Keratinocyte (primary cell): Measurements from ENCODE around the gene PRM2. TPM values are rescaled to one million over a fixed set of nuclear protein-coding genes. Genes with fewer than 3 reads are reported as not detected.

Experiments used
- DNase-seq: peaks from one replicate; pipeline ENCODE4 v3.0.0-alpha.2; 2011; ENCODE audit warnings: low read depth, missing footprints, low spot score
- FAIRE-seq: peaks from 2 replicates; lab custom pipeline; 2011; peaks lifted over from hg19 to GRCh38; lab: Jason Lieb, UNC
- H2AFZ ChIP-seq: 2 replicates; pipeline ENCODE4 v1.6.0; 2012; ENCODE audit warnings: low read length, control low read depth, inconsistent platforms; ENCODE audit not compliant: control insufficient read depth
- H3K27ac ChIP-seq: 2 replicates; pipeline ENCODE4 v1.5.1; 2011; ENCODE audit warnings: low read length; ENCODE audit not compliant: control insufficient read depth, insufficient read depth
- H3K27me3 ChIP-seq: 3 replicates; pipeline ENCODE4 v1.6.0; 2011; ENCODE audit warnings: low read length; ENCODE audit not compliant: control insufficient read depth, insufficient read depth; ENCODE audit errors: extremely low read depth
- H3K36me3 ChIP-seq, 2 experiments: 2 replicates in 1 of 2; 3 replicates in 1 of 2; pipeline ENCODE4 v1.5.1; 2011; ENCODE audit warnings: low read length in 2 of 2, mild to moderate bottlenecking in 1 of 2; ENCODE audit not compliant: control insufficient read depth in 2 of 2, insufficient read depth in 2 of 2; ENCODE audit errors: extremely low read depth in 1 of 2
- H3K4me1 ChIP-seq: 3 replicates; pipeline ENCODE4 v1.5.1; 2011; ENCODE audit warnings: low read length; ENCODE audit not compliant: control insufficient read depth, insufficient read depth; ENCODE audit errors: extremely low read depth
- H3K4me2 ChIP-seq: 3 replicates; pipeline ENCODE4 v1.6.0; 2011; ENCODE audit warnings: low read depth, low read length; ENCODE audit not compliant: control insufficient read depth, insufficient read depth; ENCODE audit errors: extremely low read depth
- H3K4me3 ChIP-seq, 3 experiments: fragments of 200-600 bp in 1 of 3; sonication (generic) in 1 of 3; 2 replicates in 2 of 3; 3 replicates in 1 of 3; pipeline ENCODE4 v1.5.1; 2011 to 2016; ENCODE audit warnings: low read length in 3 of 3, mild to moderate bottlenecking in 3 of 3, control low read depth in 2 of 3, inconsistent platforms in 1 of 3, low read depth in 1 of 3, mixed read lengths in 1 of 3, mixed run types in 1 of 3, moderate library complexity in 1 of 3; ENCODE audit not compliant: control insufficient read depth in 2 of 3, insufficient read depth in 2 of 3; ENCODE audit errors: extremely low read depth in 1 of 3
- H3K79me2 ChIP-seq: 2 replicates; pipeline ENCODE4 v1.6.0; 2012; ENCODE audit warnings: low read length; ENCODE audit not compliant: control insufficient read depth, insufficient read depth
- H3K9ac ChIP-seq: 3 replicates; pipeline ENCODE4 v1.6.0; 2011; ENCODE audit warnings: low read length; ENCODE audit not compliant: control insufficient read depth, insufficient read depth; ENCODE audit errors: extremely low read depth
- H3K9me1 ChIP-seq: 3 replicates; pipeline ENCODE4 v1.6.0; 2011; ENCODE audit warnings: low read length; ENCODE audit not compliant: control insufficient read depth, insufficient read depth; ENCODE audit errors: extremely low read depth
- H3K9me3 ChIP-seq: 2 replicates; pipeline ENCODE4 v1.5.1; 2012; ENCODE audit warnings: low read depth, low read length; ENCODE audit not compliant: control insufficient read depth
- H4K20me1 ChIP-seq: 3 replicates; pipeline ENCODE4 v1.6.0; 2011; ENCODE audit warnings: low read length; ENCODE audit not compliant: control insufficient read depth, insufficient read depth; ENCODE audit errors: extremely low read depth
- EZH2 ChIP-seq: IDR thresholded peaks from one replicate; pipeline ENCODE4 v1.6.1; 2012; ENCODE audit warnings: inconsistent platforms, mild to moderate bottlenecking, low read length, moderate library complexity
- dilution Hi-C: fragments of 300-500 bp; cut with MboI; formaldehyde crosslinking; loops from one replicate; pipeline ENCODE4 v1.7.0; 2020; ENCODE audit warnings: low sequenced_read_pairs; ENCODE audit not compliant: extremely low pct_ligation_motif_present
- polyA plus RNA-seq, 5 experiments: library from polyadenylated mRNA; depleted of rRNA in 3 of 5; stranded (reverse) in 3 of 5; stranded (forward) in 1 of 5; unstranded in 1 of 5; fragments of >200 nt; gene quantifications; 1 replicate in 1 of 5; 2 replicates in 3 of 5; 3 replicates in 1 of 5; pipeline versions ENCODE4 v1.2.1 to v1.2.3, GENCODE V29; 2011 to 2012; ENCODE audit warnings: missing spikeins in 2 of 5, low read depth in 1 of 5, low replicate concordance in 1 of 5
- TF ChIP-seq, protein P1 (sequence below), 3 experiments: IDR thresholded peaks in 1 of 3; conservative IDR thresholded peaks in 1 of 3; optimal IDR thresholded peaks in 1 of 3; 2 replicates in 2 of 3; 3 replicates in 1 of 3; pipeline versions ENCODE3 to v1.5.1; 2011; ENCODE audit warnings: low read length in 3 of 3, mild to moderate bottlenecking in 3 of 3, moderate library complexity in 2 of 3, control low read depth in 1 of 3, inconsistent platforms in 1 of 3; ENCODE audit not compliant: insufficient read depth in 2 of 3; ENCODE audit errors: extremely low read depth in 1 of 3

The PRM2 gene
- polyA plus RNA-seq, 1 donor (not counting 4 experiments of a cell fraction or from before 2014, with no cell fraction given) = not detected

DNA sequence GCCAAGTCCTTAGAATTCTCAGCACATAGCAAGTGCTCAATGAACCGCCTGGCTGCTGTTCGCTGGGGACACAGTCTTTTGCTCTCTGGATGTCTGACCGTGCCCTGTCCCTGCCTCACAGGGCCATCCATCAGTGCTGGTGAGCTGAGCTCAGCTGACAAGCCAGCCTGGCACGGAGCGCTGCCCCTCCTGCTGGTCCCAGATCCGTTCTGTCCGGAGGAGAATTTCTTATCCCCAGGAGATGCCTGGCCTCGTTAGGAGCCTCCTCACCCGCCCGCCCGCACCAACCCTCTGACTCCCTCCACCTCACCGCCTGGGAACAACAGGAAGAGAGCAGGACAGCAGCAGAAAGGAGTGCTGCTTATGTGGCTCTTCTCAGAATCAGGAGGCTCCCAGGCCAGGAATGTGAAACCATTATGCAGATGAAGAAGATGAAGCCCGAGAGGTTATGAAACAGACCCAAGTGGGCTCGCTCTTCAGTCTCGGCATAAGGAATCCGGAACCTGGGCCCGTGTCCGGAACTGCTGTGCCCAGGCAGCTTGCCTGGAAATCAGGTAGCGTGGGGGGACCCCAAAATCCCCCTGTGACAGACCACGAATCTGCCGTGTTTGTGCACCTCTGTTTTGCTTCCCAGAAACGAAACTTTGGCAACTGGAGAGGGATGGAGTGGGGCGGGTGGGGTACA is 40.2 kb upstream of the PRM2 start:
- TF ChIP-seq, protein P1, sequence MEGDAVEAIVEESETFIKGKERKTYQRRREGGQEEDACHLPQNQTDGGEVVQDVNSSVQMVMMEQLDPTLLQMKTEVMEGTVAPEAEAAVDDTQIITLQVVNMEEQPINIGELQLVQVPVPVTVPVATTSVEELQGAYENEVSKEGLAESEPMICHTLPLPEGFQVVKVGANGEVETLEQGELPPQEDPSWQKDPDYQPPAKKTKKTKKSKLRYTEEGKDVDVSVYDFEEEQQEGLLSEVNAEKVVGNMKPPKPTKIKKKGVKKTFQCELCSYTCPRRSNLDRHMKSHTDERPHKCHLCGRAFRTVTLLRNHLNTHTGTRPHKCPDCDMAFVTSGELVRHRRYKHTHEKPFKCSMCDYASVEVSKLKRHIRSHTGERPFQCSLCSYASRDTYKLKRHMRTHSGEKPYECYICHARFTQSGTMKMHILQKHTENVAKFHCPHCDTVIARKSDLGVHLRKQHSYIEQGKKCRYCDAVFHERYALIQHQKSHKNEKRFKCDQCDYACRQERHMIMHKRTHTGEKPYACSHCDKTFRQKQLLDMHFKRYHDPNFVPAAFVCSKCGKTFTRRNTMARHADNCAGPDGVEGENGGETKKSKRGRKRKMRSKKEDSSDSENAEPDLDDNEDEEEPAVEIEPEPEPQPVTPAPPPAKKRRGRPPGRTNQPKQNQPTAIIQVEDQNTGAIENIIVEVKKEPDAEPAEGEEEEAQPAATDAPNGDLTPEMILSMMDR (optimal IDR thresholded peaks at IDR 0.05 in 1 of 3, IDR thresholded peaks at IDR 0.05 in 1 of 3, conservative IDR thresholded peaks at IDR 0.05 in 1 of 3; ENCODE audit: extremely low read depth in 1 of 3, insufficient read depth in 2 of 3, low read length in 3 of 3) = no peak
- TF ChIP-seq EZH2 = no peak

GRCh38 chr16:11315510-11315909 is 39.2 kb upstream of the PRM2 start:
- H3K4me2 ChIP-seq = no peak overlapping the region
- dilution Hi-C loops = no loop called here
- no peak overlapping the region for H2AFZ ChIP-seq
- DNase-seq (no peak), FAIRE-seq (no peak)
- no peak for TF ChIP-seq EZH2
- TF ChIP-seq, protein P1 (optimal IDR thresholded peaks at IDR 0.05 in 1 of 3, IDR thresholded peaks at IDR 0.05 in 1 of 3, conservative IDR thresholded peaks at IDR 0.05 in 1 of 3; ENCODE audit: extremely low read depth in 1 of 3, insufficient read depth in 2 of 3, low read length in 3 of 3) = no peak
- no peaks in the 10 kb centered on the region for H3K9me3 ChIP-seq
- H3K9me1 ChIP-seq = no peaks in the 10 kb centered on the region
- no peak overlapping the region for H3K9ac ChIP-seq
- no peak overlapping the region for H3K27ac ChIP-seq
- H4K20me1 ChIP-seq = no peaks in the 10 kb centered on the region
- no peaks in the 10 kb centered on the region for H3K79me2 ChIP-seq
- peaks cover 8% of the 10 kb centered on the region for H3K4me1 ChIP-seq
- H3K36me3 ChIP-seq = no peaks in the 10 kb centered on the region
- H3K4me3 ChIP-seq = no peak overlapping the region
- no peaks in the 10 kb centered on the region for H3K27me3 ChIP-seq

More for the DNA sequence above, 40.2 kb upstream of the PRM2 start:
- no peak overlapping the region for H3K4me2 ChIP-seq
- no peaks in the 10 kb centered on the region for H3K9me3 ChIP-seq
- H3K27ac ChIP-seq = no peak overlapping the region
- FAIRE-seq (no peak), DNase-seq (no peak)
- peaks cover 8% of the 10 kb centered on the region for H3K4me1 ChIP-seq
- H4K20me1 ChIP-seq = no peaks in the 10 kb centered on the region
- dilution Hi-C loops = no loop called here
- no peaks in the 10 kb centered on the region for H3K9me1 ChIP-seq
- no peaks in the 10 kb centered on the region for H3K36me3 ChIP-seq
- H3K4me3 ChIP-seq = no peak overlapping the region
- no peaks in the 10 kb centered on the region for H3K27me3 ChIP-seq
- H3K9ac ChIP-seq = no peak overlapping the region
- H3K79me2 ChIP-seq = no peaks in the 10 kb centered on the region
- no peak overlapping the region for H2AFZ ChIP-seq
